Endodermal cell (in vitro differentiated cells): Measurements from ENCODE around the gene SESN1. TPM values are rescaled to one million over a fixed set of nuclear protein-coding genes. Genes with fewer than 3 reads are reported as not detected.

Experiments
- DNase-seq: peaks from one replicate; pipeline ENCODE4 v3.0.0-alpha.2; 2017
- H3K27ac ChIP-seq: 2 replicates; pipeline ENCODE4 v1.5.1; 2013; ENCODE audit warnings: mild to moderate bottlenecking, low read depth, low read length, moderate library complexity
- H3K27me3 ChIP-seq: 2 replicates; pipeline ENCODE4 v1.6.1; 2013; ENCODE audit warnings: mild to moderate bottlenecking, low read length, moderate library complexity; ENCODE audit not compliant: insufficient read depth, control insufficient read depth, poor library complexity, severe bottlenecking
- H3K36me3 ChIP-seq: 2 replicates; pipeline ENCODE4 v1.7.0; 2013; ENCODE audit warnings: mild to moderate bottlenecking, low read length, moderate library complexity; ENCODE audit not compliant: control insufficient read depth, insufficient read depth
- H3K4me1 ChIP-seq: one replicate; pipeline ENCODE4 v1.7.0; 2013; ENCODE audit warnings: low read length; ENCODE audit not compliant: control insufficient read depth, insufficient read depth
- H3K4me3 ChIP-seq: 2 replicates; pipeline ENCODE4 v1.5.1; 2013; ENCODE audit warnings: mild to moderate bottlenecking, low read length, moderate library complexity
- H3K9ac ChIP-seq: 2 replicates; pipeline ENCODE4 v1.6.1; 2013; ENCODE audit warnings: mild to moderate bottlenecking, low read length, moderate library complexity; ENCODE audit not compliant: poor library complexity, severe bottlenecking; ENCODE audit errors: extremely low read depth
- H3K9me3 ChIP-seq: 2 replicates; pipeline ENCODE4 v1.6.1; 2013; ENCODE audit warnings: mild to moderate bottlenecking, low read length, moderate library complexity; ENCODE audit not compliant: control insufficient read depth
- H3K27ac Mint-ChIP-seq: 2 replicates; pipeline ENCODE4 v1.8.0; 2020; ENCODE audit warnings: mixed read lengths
- H3K27me3 Mint-ChIP-seq: 2 replicates; pipeline ENCODE4 v1.8.0; 2021; ENCODE audit warnings: mild to moderate bottlenecking, mixed read lengths; ENCODE audit not compliant: insufficient read depth
- H3K36me3 Mint-ChIP-seq: 2 replicates; pipeline ENCODE4 v1.8.0; 2020; ENCODE audit warnings: low read depth, mixed read lengths
- H3K4me1 Mint-ChIP-seq: 2 replicates; pipeline ENCODE4 v1.8.0; 2020; ENCODE audit warnings: mixed read lengths
- H3K4me3 Mint-ChIP-seq: 2 replicates; pipeline ENCODE4 v1.8.0; 2020; ENCODE audit warnings: mild to moderate bottlenecking, moderate library complexity, mixed read lengths
- H3K9me3 Mint-ChIP-seq: 2 replicates; pipeline ENCODE4 v1.8.0; 2020; ENCODE audit warnings: mild to moderate bottlenecking, mixed read lengths
- CTCF ChIP-seq: fragments of 200-600 bp; sonication (generic); conservative IDR thresholded peaks from 2 replicates; pipeline ENCODE4 v1.5.0; 2021; ENCODE audit warnings: antibody characterized with exemption, mild to moderate bottlenecking
- WGBS, 2 experiments: methylation state at CpG; one replicate each; pipeline versions ENCODE4 v1.1.5 to v1.1.7; 2013; ENCODE audit warnings: missing lambda C conversion rate in 2 of 2, mixed read lengths in 1 of 2; ENCODE audit not compliant: insufficient coverage in 1 of 2, insufficient read length in 1 of 2; 5-methylcytosine and 5-hydroxymethylcytosine counted together
- total RNA-seq, 2 donors: library from RNA; stranded (reverse); fragmentation: NEBNext Ultra II Directional in 1 of 2; extraction: Animal tissue kit (Norgen Biotek cat#: 25700) in 1 of 2; gene quantifications; 2 replicates in 1 of 2; 3 replicates in 1 of 2; pipeline ENCODE4 v1.2.1, GENCODE V29; 2021

SESN1 gene
- total RNA-seq, 2 donors from 2014 or later = 7.5 to 13.1 TPM

GRCh38 chr6:108953681-108954080 lies 141.0 kb downstream of the SESN1 start:
- H3K4me1 Mint-ChIP-seq = no peaks in the 10 kb centered on the region
- Histone ChIP-seq H3K4me3 (no peak overlapping the region), H3K9ac (no peak overlapping the region), H3K36me3 (no peaks in the 10 kb centered on the region), H3K9me3 (no peaks in the 10 kb centered on the region), H3K4me1 (peaks cover 3% of the 10 kb centered on the region), H3K27me3 (no peaks in the 10 kb centered on the region), H3K27ac (no peak overlapping the region)
- H3K27ac Mint-ChIP-seq = no peak overlapping the region
- no peak overlapping the region for H3K4me3 Mint-ChIP-seq
- DNase-seq = no peak
- H3K36me3 Mint-ChIP-seq = no peaks in the 10 kb centered on the region
- TF ChIP-seq CTCF = no peak
- H3K27me3 Mint-ChIP-seq = no peaks in the 10 kb centered on the region
- H3K9me3 Mint-ChIP-seq = no peaks in the 10 kb centered on the region

DNA sequence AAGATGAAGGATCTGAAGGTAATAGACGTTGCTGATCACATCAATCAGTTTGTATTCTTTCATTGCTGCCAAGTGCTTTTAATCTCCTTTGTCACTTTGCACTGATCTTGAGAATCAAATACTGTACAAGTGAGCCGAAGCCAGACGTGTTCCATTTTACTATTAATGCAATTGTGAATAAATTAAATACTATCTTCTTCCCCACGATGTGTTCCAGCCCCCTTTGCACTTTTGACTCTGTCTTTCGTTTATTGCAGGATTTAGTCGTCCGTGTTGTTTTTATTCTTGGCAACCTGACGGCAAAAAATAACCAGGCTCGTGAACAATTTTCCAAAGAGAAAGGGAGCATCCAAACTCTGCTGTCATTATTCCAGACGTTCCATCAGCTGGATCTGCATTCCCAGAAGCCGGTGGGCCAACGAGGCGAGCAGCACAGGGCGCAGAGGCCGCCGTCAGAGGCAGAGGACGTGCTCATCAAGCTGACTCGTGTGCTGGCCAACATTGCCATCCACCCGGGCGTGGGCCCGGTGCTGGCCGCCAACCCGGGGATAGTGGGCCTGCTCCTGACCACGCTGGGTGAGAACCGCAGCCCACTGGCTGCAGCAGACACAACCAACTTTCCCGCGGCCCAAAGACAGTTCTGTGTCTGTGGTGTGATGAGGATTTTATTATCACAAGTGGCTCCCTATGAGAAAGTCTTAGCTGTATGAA lies 141.7 kb downstream of the SESN1 start:
- Histone ChIP-seq H3K4me1 (peaks cover 3% of the 10 kb centered on the region), H3K27ac (no peak overlapping the region), H3K27me3 (no peaks in the 10 kb centered on the region), H3K4me3 (no peak overlapping the region), H3K9me3 (no peaks in the 10 kb centered on the region), H3K9ac (no peak overlapping the region), H3K36me3 (no peaks in the 10 kb centered on the region)
- WGBS, 2 experiments = 95 to 96% methylated on average over 25 to 27 of the region's 27 CpGs
- TF ChIP-seq CTCF = no peak
- H3K36me3 Mint-ChIP-seq = no peaks in the 10 kb centered on the region
- no peak overlapping the region for H3K4me3 Mint-ChIP-seq
- no peaks in the 10 kb centered on the region for H3K4me1 Mint-ChIP-seq
- no peak for DNase-seq
- no peaks in the 10 kb centered on the region for H3K27me3 Mint-ChIP-seq
- no peak overlapping the region for H3K27ac Mint-ChIP-seq
- no peaks in the 10 kb centered on the region for H3K9me3 Mint-ChIP-seq

- Mint-ChIP-seq H3K4me1 (peaks cover 4% of the 10 kb centered on the region), H3K9me3 (no peaks in the 10 kb centered on the region), H3K27me3 (peaks cover 2% of the 10 kb centered on the region), H3K36me3 (no peaks in the 10 kb centered on the region), H3K4me3 (no peak overlapping the region), H3K27ac (no peak overlapping the region)
- no peak for DNase-seq
- no peak overlapping the region for H3K9ac ChIP-seq
- no peaks in the 10 kb centered on the region for H3K36me3 ChIP-seq
- no peaks in the 10 kb centered on the region for H3K9me3 ChIP-seq
- no peaks in the 10 kb centered on the region for H3K27me3 ChIP-seq
- no peak for TF ChIP-seq CTCF
- H3K4me3 ChIP-seq = no peak overlapping the region
- WGBS, 2 experiments = 82 to 91% methylated on average over 7 to 16 of the region's 16 CpGs
- H3K4me1 ChIP-seq = no peaks in the 10 kb centered on the region
- no peak overlapping the region for H3K27ac ChIP-seq
These were observed 143.2 kb downstream of the SESN1 start for GRCh38 chr6:108951351-108951953.
